DND-41 (cell line): ENCODE measurements around the gene BPIFB3.

Experiments used
- ATAC-seq: fragments of 200-7000 bp; cut with Tn5 transposase; 3 replicates; pipeline ENCODE4 v1.9.1; 2021; ENCODE audit warnings: low read depth; ENCODE audit not compliant: insufficient read depth
- DNase-seq: peaks from one replicate; pipeline ENCODE4 v3.0.0-alpha.2; 2020
- H2AFZ ChIP-seq: 2 replicates; pipeline ENCODE4 v1.6.0; 2012; ENCODE audit warnings: low read depth, low read length
- H3K27ac ChIP-seq: 2 replicates; pipeline ENCODE4 v1.5.1; 2012; ENCODE audit warnings: low read length, inconsistent platforms
- H3K27me3 ChIP-seq: fragments of 200-600 bp; sonication (generic); 2 replicates; pipeline ENCODE4 v1.6.0; 2012; ENCODE audit warnings: low read length, mild to moderate bottlenecking, inconsistent platforms; ENCODE audit not compliant: insufficient read depth, poor library complexity
- H3K36me3 ChIP-seq: 2 replicates; pipeline ENCODE4 v1.5.1; 2012; ENCODE audit warnings: low read length, inconsistent platforms; ENCODE audit not compliant: insufficient read depth
- H3K4me1 ChIP-seq: 2 replicates; pipeline ENCODE4 v1.5.1; 2012; ENCODE audit warnings: mild to moderate bottlenecking, low read length; ENCODE audit not compliant: insufficient read depth
- H3K4me2 ChIP-seq: 2 replicates; pipeline ENCODE4 v1.6.0; 2012; ENCODE audit warnings: mild to moderate bottlenecking, moderate library complexity, low read length, inconsistent platforms; ENCODE audit not compliant: insufficient read depth
- H3K4me3 ChIP-seq, 2 experiments: fragments of 200-600 bp in 1 of 2; shearing (Covaris generic) in 1 of 2; 2 replicates each; pipeline ENCODE4 v1.5.1; 2012 to 2016; ENCODE audit warnings: inconsistent platforms in 2 of 2, low read length in 2 of 2, mild to moderate bottlenecking in 2 of 2, low read depth in 1 of 2, moderate library complexity in 1 of 2
- H3K79me2 ChIP-seq: 2 replicates; pipeline ENCODE4 v1.6.0; 2012; ENCODE audit warnings: low read length, inconsistent platforms; ENCODE audit not compliant: insufficient read depth
- H3K9ac ChIP-seq: 2 replicates; pipeline ENCODE4 v1.6.0; 2012; ENCODE audit warnings: low read depth, mild to moderate bottlenecking, inconsistent platforms, low read length, moderate library complexity
- H3K9me3 ChIP-seq: 2 replicates; pipeline ENCODE4 v1.5.1; 2012; ENCODE audit warnings: low read length, moderate library complexity, mild to moderate bottlenecking, inconsistent platforms; ENCODE audit not compliant: insufficient read depth, severe bottlenecking
- H4K20me1 ChIP-seq: 2 replicates; pipeline ENCODE4 v1.6.0; 2012; ENCODE audit warnings: low read length; ENCODE audit not compliant: insufficient read depth
- EZH2 ChIP-seq: IDR thresholded peaks from 3 replicates; pipeline ENCODE4 v1.6.1; 2012; ENCODE audit warnings: borderline replicate concordance, low read depth, mild to moderate bottlenecking, moderate library complexity, low read length, inconsistent platforms; ENCODE audit not compliant: severe bottlenecking
- TF ChIP-seq, protein P1 (sequence below): IDR thresholded peaks from 2 replicates; pipeline ENCODE4 v1.5.1; 2012; ENCODE audit warnings: borderline replicate concordance, low read length, moderate library complexity, mild to moderate bottlenecking; ENCODE audit not compliant: poor library complexity, severe bottlenecking; ENCODE audit errors: extremely low read depth

BPIFB3 gene

DNA sequence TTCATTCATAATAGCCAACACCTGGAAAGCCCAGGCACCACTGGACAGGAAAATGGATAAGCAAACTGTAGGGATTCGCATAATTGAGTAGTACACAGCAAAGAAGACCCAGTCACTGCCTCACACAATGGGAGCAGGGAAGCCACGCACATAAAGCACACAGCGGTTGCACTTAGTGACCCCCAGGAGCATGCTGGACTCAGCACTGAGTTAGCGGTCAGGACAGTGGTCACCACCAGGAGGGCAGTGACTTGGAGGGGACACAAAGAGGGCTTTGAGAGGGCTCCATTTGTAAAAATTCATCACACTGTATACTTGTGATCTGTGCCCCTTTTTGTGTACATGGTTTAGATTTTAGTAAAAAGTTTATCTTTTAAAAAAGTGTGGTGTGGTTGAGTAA, 2.4 kb upstream of the BPIFB3 start:
- H3K4me2 ChIP-seq: no peak overlapping the region
- no peaks in the 10 kb centered on the region for H3K79me2 ChIP-seq
- DNase-seq (no peak), ATAC-seq (no peak)
- no peaks in the 10 kb centered on the region for H3K4me1 ChIP-seq
- peaks cover 3% of the 10 kb centered on the region for H3K9me3 ChIP-seq
- H3K27ac ChIP-seq: no peak overlapping the region
- H4K20me1 ChIP-seq: no peaks in the 10 kb centered on the region
- no peaks in the 10 kb centered on the region for H3K36me3 ChIP-seq
- no peaks in the 10 kb centered on the region for H3K27me3 ChIP-seq
- no peak overlapping the region for H3K4me3 ChIP-seq
- no peak overlapping the region for H2AFZ ChIP-seq
- TF ChIP-seq, protein P1, sequence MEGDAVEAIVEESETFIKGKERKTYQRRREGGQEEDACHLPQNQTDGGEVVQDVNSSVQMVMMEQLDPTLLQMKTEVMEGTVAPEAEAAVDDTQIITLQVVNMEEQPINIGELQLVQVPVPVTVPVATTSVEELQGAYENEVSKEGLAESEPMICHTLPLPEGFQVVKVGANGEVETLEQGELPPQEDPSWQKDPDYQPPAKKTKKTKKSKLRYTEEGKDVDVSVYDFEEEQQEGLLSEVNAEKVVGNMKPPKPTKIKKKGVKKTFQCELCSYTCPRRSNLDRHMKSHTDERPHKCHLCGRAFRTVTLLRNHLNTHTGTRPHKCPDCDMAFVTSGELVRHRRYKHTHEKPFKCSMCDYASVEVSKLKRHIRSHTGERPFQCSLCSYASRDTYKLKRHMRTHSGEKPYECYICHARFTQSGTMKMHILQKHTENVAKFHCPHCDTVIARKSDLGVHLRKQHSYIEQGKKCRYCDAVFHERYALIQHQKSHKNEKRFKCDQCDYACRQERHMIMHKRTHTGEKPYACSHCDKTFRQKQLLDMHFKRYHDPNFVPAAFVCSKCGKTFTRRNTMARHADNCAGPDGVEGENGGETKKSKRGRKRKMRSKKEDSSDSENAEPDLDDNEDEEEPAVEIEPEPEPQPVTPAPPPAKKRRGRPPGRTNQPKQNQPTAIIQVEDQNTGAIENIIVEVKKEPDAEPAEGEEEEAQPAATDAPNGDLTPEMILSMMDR: no peak
- TF ChIP-seq EZH2: no peak
- H3K9ac ChIP-seq: no peak overlapping the region

DNA sequence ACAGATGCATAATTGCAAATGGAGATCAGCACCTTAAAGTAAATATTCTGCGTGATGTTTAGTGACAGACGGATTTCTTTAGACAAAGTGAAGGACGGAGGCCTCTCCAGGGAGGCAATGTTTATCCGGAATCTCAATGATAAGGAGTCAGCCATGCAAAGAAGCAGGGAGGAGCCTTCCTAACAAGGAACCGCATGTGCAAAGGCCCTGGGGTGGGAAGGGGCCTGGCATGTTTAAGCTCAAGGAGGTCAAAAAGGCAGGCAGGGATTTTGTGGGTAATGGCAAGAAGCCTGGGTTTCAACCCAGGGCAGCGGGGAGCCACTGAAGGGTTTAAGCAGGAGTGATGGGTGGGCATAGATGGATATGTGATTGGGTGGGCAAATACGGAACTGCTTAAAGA, 678 bp downstream of the BPIFB3 start:
- Histone ChIP-seq H3K4me3 (no peak overlapping the region), H3K27ac (no peak overlapping the region), H4K20me1 (no peaks in the 10 kb centered on the region), H3K4me2 (no peak overlapping the region), H2AFZ (no peak overlapping the region), H3K27me3 (no peaks in the 10 kb centered on the region), H3K79me2 (no peaks in the 10 kb centered on the region), H3K9me3 (no peaks in the 10 kb centered on the region), H3K36me3 (no peaks in the 10 kb centered on the region), H3K9ac (no peak overlapping the region), H3K4me1 (no peaks in the 10 kb centered on the region)
- DNase-seq (no peak), ATAC-seq (no peak)
- TF ChIP-seq EZH2: no peak
- TF ChIP-seq, protein P1: no peak

DNA sequence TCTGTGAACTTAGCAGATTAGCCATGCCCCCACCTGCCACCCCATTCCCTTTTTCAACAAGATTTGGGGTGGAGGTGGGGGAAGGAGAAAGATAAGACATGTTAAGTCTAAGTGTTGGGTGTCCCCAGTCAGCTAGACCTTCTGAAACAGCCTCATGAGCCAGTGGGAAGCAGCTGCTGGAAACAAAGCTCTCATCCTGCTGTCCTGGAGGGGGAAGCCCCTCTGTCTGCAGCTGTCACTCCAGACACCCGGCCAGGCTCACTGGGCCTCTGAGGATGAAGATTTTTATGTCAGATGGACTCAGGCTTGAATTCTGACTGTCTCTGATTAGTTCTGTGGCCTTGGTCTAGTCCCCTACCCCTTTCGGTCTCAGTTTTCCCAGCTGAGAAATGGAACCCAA, 1.1 kb downstream of the BPIFB3 start:
- Histone ChIP-seq H3K4me2 (no peak overlapping the region), H3K36me3 (no peaks in the 10 kb centered on the region), H3K4me1 (no peaks in the 10 kb centered on the region), H2AFZ (no peak overlapping the region), H3K27ac (no peak overlapping the region), H3K9me3 (no peaks in the 10 kb centered on the region), H3K4me3 (no peak overlapping the region), H3K27me3 (no peaks in the 10 kb centered on the region), H3K79me2 (no peaks in the 10 kb centered on the region), H4K20me1 (no peaks in the 10 kb centered on the region), H3K9ac (no peak overlapping the region)
- no peak for TF ChIP-seq EZH2
- TF ChIP-seq, protein P1: no peak
- no peak for DNase-seq
- ATAC-seq: no peak

DNA sequence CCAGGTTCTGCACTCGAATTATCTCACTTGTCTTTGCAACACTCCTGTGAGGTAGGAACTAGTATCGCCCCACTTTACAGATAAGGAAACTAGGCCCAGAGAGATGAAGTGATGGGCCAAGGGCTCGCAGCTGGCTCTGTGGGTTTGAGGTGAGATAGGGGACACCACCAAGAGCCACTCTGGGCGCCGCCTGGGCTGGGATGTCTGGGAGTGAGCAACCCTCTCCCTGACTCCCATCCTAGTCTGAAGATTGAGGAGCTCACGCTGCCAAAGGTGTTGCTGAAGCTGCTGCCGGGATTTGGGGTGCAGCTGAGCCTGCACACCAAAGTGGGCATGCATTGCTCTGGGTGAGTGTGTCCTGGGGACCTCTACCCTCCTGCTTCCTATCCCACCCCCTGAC, 5.4 kb downstream of the BPIFB3 start:
- TF ChIP-seq, protein P1: no peak
- no peak for TF ChIP-seq EZH2
- Histone ChIP-seq H3K4me2 (no peak overlapping the region), H3K79me2 (no peaks in the 10 kb centered on the region), H3K4me1 (no peaks in the 10 kb centered on the region), H2AFZ (no peak overlapping the region), H3K9ac (no peak overlapping the region), H3K9me3 (no peaks in the 10 kb centered on the region), H3K4me3 (no peak overlapping the region), H4K20me1 (no peaks in the 10 kb centered on the region), H3K27ac (no peak overlapping the region), H3K27me3 (no peaks in the 10 kb centered on the region), H3K36me3 (no peaks in the 10 kb centered on the region)
- DNase-seq: no peak
- no peak for ATAC-seq
